HL-60 (cell line): ENCODE data around the gene MSANTD3.

Source experiments
- CTCF ChIP-seq: IDR thresholded peaks from one replicate; pipeline ENCODE4 v1.5.1; 2011; ENCODE audit warnings: low read length, control low read depth, inconsistent platforms; ENCODE audit not compliant: insufficient read depth
- POLR2AphosphoS5 ChIP-seq: IDR thresholded peaks from 2 replicates; pipeline ENCODE4 v1.6.1; 2012; ENCODE audit warnings: low read depth

- TF ChIP-seq POLR2AphosphoS5, result no peak
- no peak for TF ChIP-seq CTCF
Observed at GRCh38 chr9:100472788-100473275, 45.9 kb downstream of the MSANTD3 start, which contains the start of gene TMEFF1.
